Suppressor macrophage treated with lipopolysaccharide for 4 hours (primary cell): ENCODE results near the gene FRMPD2.

Experiments used
- DNase-seq: peaks from one replicate; pipeline ENCODE4 v3.0.0-alpha.2; 2020

FRMPD2 gene, protein sequence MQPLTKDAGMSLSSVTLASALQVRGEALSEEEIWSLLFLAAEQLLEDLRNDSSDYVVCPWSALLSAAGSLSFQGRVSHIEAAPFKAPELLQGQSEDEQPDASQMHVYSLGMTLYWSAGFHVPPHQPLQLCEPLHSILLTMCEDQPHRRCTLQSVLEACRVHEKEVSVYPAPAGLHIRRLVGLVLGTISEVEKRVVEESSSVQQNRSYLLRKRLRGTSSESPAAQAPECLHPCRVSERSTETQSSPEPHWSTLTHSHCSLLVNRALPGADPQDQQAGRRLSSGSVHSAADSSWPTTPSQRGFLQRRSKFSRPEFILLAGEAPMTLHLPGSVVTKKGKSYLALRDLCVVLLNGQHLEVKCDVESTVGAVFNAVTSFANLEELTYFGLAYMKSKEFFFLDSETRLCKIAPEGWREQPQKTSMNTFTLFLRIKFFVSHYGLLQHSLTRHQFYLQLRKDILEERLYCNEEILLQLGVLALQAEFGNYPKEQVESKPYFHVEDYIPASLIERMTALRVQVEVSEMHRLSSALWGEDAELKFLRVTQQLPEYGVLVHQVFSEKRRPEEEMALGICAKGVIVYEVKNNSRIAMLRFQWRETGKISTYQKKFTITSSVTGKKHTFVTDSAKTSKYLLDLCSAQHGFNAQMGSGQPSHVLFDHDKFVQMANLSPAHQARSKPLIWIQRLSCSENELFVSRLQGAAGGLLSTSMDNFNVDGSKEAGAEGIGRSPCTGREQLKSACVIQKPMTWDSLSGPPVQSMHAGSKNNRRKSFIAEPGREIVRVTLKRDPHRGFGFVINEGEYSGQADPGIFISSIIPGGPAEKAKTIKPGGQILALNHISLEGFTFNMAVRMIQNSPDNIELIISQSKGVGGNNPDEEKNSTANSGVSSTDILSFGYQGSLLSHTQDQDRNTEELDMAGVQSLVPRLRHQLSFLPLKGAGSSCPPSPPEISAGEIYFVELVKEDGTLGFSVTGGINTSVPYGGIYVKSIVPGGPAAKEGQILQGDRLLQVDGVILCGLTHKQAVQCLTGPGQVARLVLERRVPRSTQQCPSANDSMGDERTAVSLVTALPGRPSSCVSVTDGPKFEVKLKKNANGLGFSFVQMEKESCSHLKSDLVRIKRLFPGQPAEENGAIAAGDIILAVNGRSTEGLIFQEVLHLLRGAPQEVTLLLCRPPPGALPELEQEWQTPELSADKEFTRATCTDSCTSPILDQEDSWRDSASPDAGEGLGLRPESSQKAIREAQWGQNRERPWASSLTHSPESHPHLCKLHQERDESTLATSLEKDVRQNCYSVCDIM (N-terminal part only)

DNA sequence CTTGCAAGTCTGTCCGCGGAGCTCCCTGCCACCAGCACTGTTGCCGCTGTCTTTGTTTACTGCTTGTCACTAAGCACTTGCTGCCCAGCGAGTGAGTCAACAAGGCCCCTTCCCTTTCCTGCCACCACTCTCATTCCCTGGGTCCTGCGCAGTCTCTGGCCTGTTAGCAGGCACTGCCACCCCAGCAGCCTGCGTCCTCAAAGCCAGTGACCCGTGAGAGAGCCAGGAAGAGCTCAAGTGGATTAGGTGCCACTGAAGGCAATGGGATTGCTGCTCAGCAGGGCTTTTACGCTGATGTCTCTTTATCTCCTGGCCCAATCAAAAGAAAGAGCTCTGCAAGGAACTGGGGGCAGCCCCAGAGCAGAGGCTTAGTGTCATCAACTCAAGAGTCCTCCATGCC is at the start of gene FRMPD2:
TSS of gene FRMPD2 (minus strand) at position 61 of the 400 bp plus-strand sequence. CDS start 129 bp downstream, outside the sequence.
- DNase-seq: no peak

DNA sequence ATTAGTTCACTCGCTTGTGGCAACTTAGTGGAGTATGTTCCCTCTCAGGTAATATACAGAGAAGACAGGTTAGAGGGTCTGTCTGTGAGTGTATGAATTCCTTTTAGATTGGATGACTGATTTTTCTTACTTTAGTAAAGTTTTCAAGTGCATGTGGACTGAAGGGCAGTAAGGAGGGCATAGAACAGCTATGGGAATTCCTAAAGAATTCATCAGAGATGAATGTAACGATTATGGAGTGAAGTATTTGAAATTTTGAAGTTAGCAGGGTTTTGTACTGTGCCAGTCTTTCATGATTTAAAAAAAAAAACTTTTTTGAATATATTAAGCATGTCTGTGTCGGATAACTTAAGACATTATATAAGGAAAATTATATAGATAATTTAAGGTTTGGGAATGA is 47.5 kb upstream of the FRMPD2 start:
- no peak for DNase-seq

DNA sequence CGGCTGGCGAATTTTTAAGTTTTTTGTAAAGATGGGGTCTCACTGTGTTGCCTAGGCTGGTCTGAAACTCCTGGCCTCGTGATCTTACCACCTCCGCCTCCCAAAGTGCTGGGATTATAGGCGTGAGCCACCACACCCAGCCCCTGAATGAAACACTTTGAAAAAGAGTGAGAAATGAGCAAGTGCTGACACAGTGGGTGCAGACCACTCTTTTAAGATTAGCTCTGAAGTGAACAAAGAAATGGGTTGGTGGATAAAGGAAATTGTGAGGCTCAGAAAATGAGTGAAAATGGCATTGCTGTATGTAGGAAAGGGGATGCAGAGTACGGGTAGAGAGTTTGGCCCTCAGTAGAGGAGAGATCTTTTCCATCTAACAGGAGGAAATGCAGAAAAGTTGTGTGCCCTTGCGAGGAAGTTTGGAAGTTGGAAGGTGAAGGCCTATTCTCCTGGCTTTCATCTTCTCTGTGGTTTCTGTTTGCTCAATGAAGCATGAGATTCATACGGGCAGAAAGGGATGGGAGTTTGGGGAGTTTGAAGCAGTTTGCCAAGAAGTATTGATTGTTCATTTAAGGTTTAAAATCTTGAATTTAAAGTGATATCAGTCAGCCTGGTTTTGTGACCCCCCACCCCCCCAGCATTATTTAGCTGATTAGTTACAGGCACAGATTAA is 43.0 kb upstream of the FRMPD2 start:
- DNase-seq: no peak

DNA sequence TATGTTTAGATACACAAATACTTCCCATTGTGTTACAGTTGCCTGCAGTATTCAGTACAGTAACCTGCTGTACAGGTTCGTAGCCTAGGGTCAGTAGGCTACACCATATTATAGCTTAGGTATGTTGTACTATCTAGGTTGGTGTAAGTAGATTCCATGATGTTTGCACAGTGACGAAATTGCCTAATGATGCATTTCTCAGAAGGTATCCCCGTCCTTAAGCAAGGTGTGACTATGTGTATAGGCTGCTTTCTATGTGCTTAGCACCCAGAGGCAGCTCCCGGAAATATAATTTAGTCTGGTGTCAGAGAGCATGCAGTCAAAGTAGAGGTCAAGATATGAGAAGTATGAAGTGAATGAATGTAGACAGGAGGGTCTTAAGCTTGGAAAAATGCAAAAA is 41.7 kb upstream of the FRMPD2 start:
- DNase-seq: no peak

DNA sequence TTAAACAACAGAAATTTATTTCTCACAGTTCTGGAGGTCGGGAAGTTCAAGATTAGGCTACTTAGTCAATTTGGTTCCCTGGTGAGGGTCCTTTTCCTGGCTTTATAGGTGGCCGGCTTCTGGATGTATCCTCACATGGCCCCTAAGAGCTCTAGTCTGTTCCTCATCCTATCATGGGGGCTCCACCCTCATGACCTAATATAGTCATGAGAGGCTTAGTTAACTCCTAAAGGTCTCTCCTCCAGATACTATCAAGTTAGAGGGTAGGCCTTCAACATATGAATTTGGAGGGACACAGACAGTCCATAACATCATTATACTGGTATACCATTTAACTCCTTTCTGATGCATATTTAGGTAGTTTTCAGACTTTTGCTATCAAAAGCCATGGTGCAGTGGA is 39.6 kb upstream of the FRMPD2 start:
- peak; percentile 18 for DNase-seq

DNA sequence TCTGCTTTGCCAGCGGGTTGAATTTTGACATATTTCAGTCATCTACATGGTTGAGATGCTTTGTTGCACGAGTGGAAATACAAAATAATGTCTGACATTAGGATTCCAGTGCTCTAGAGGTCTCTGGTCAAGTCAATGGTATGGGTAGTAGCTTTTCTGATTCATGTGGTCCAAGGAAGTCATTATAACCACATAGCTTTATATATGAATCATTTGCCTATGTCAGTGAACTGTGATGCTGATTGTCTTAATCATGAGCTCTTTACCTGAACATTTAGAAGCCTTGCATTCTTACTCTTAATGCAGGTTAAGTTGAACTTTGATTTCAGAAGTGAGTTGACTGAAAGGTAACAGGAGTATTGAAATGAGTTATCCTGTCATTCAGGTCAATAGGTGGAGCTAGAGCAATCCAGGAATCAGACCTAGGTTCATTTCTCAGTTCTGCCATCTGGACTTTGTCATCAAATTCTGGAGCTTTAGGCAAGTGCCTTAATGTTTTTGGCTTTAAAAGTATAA is 35.3 kb upstream of the FRMPD2 start:
- no peak for DNase-seq

DNA sequence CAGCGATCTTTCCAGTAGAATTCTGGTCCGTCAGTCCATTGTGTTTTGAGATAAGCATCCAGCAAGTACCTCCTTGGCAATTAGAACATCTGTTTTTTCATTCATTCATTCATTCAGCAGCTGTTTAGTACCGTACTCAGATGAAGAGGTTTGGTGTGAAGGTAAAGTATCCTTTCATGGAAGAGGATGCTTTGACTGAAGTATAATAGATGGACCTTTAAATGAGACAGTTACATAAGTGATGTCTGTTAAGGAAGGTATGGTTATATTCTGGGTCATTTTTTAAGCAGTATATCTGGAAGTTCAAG is 33.2 kb upstream of the FRMPD2 start:
- DNase-seq: no peak

DNA sequence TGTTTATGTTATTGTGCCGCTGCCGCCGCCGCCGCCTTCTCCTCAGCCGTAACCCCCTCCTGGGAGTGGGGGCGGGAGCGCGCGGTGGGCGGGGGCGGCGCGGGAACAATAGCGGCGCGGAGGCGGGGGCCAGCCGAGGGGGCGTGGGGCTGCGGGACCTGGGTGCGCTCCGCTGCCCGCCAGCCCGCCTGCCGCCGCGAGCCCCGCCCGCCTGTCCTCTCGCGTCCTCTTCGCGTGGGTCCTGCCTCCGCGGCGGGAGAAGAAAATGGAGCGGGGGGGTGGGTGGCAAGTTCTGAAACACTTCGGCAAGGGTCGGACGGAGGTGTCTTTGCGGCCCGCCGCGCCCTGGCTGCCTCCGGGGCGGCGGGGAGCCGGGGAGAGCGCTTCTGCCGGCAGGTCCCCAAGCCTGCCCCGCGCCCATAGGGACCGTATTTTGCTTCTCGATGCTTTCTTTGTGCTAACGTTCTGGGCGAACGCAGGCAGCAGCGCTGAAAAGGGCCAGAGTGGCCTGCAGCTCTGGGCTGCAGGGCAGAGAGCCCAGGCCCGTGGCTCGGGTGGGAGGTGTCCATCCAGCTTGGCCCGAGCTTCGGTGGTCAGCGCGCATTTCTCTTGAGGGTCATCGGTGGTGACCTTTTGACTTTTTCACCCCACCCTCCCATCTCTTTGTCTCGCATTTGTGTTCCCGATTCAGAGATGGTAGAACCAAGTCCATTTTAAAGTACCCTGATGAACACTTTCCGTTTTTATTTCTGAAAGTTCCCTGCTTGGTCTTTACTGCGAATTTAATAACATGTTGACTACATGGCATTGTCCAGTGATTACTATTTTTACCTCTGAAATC is 32.6 kb upstream of the FRMPD2 start:
- DNase-seq: peak; percentile 55

DNA sequence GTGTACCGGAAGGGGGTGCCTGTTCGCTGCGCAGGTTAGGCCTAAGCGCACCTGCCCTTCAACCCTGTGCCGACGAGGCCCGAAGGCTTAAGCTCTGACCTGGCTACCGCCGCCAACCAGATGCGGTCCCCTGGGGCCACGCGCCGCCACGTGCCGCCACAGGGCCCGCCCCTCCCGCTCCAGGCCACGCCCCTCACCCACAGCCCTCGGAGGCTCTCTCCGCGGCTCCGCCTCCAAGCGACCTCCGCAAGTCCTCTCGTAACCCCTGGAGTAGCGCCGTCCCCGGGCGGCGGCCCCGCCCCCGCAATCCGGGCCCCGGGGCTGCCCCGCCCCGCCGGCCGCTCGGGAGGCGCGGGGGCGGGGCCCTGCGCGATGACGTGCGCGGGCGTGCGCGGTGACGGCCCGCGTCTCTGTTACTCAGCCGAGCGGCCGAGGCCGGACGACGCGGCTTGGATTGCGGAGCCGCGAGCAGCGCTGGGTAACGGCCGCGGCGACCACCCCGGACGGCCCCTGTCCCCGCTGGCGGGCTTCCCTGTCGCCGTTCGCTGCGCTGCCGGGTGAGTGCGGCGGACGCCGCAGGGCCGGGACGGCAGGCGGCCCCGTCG is 31.9 kb upstream of the FRMPD2 start, which contains the start of gene MAPK8:
TSS of gene MAPK8 (plus strand) at position 413 of the 605 bp plus-strand sequence. CDS start 94,984 bp downstream, outside the sequence.
- peak; percentile 97 for DNase-seq

DNA sequence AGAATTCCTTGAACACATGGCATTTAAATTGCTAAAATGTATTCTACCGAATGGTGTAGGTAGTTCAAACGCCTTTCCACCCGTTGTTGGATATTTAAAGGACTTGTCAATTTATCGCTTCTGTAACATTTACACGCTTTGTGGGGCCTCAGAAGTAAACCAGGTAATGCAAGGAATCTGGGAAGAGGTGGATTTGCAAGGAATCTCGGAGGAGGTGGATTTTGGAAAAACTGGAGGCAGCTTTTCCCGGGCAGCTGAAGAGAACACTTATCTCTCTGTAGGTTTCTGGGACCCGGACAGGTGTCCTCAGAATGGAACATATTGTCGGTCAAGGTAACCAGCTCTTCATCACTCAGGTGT is 31.4 kb upstream of the FRMPD2 start:
- DNase-seq: no peak

DNA sequence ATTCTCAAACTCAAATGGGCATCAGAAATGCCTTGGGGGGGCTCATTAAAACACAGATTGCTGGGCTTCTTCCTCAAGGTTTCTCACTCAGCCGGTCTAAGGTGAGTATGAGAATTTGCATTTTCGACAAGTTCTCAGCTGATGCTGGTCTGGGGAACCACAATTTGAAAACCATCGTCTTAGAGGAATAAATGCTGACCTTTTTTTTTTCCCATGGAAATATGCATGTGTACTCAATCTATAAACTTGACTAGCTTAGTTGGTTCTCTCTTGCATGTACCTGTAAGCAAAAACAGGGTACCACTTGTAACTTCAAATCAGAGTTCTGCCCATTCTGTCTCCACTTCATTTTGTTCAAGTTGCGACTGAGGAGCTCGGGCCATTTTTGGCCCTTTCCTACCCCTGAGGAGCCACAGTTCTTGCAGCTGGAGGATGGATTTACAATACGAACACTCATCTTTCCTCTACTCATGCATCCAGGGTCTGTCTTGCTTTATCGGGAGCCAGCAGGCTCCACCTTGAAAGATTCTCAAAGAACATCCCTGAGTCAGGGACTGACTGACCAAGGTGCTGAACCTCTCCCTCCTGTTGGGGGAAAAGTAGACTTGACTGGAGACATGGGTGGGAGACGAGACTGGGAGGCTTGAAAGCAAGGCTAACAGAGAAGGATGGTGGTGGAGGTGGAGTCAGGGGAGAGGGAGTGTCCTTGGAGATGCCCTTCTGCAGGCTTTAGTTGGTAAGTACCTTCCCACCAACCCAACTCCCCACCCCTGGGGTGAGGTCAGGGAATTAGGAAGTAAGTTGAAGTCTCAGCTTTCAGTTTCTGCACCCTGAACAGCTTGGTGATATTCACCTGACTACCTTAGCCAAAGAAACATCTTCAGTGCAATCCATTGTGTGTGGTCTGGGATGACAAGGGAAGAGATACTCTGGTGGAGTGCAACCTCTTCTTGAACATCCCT is 28.3 kb upstream of the FRMPD2 start:
- DNase-seq: no peak

DNA sequence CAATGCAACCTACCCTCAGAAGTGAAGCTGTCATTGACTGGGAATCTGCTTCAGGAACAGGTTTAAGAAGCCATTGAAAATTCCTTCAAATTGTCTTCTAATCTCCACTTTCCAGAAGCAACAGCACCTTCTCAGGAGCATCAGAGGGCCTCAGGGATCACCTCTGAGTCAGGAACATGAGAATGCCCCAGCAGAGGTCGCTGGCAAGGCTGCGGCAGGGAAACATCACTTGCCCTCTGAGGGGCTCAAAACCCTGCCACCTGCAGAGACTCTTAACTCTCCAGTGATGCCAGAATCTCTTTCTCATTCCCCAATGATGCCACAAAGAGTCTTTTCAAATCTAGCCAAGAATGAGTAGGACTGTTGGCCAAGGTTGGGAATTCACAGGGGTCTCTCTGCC is 26.1 kb upstream of the FRMPD2 start:
- no peak for DNase-seq

DNA sequence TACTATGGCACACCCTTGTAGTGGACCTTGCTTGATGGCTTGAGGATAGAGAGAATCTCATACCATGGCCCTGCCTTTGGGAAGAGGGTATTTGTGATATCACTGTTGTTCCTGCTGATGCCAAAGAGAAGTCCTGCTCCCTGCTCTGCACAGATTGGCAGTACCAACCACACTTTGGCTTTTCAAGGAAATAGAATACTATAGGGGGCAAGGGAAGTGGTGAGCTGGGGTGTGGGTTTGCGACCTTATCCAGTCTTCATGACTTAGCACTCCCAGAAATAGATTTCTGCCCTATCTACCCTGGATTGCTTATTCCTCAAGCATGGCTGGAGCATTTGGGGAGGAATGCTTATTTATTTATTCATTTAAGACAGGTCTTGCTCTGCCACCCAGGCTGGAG is 25.2 kb upstream of the FRMPD2 start:
- no peak for DNase-seq

DNA sequence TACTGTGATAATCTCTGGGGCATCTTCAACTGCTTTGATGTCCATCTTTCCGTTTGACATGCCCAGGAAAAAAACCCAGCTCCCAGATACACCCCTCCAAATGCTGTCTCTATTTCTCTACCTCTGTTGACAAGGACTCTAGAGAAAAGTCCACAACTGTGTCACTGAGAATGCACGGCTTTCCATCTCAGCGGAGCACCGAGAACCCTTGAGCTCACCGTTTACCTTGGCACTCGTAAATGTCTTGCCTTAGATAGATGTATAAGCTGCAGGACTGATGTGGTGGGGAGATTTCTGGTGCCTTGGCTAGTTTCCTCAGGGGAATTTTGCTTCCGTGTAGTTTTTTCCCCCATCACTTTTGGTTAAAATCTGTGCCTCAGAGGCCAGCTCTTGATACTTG is 24.6 kb upstream of the FRMPD2 start:
- no peak for DNase-seq

DNA sequence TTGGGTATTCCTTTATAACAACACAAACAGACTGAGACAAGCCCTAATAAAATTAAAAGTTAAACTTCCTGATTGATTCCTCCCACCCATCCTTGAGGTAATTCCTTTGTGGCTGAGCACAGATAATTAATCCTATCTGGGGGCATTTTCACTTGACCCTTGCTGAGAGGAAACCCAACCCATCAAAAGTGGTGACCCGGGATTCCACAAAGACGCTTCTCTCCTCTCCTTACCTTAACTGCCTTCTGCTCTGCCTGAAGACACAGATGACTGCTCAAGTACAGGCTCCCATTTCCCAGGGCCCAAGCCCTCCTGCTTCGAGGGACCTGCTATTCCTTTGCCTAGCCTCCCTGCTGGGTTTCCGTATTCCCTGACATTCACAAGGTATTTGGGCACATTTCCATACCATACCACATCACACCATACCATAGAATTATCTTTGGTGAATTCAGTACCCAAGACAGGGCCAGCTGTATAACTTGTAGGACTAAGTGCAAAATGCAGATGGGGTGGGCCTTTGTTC is 22.1 kb upstream of the FRMPD2 start:
- DNase-seq: no peak

DNA sequence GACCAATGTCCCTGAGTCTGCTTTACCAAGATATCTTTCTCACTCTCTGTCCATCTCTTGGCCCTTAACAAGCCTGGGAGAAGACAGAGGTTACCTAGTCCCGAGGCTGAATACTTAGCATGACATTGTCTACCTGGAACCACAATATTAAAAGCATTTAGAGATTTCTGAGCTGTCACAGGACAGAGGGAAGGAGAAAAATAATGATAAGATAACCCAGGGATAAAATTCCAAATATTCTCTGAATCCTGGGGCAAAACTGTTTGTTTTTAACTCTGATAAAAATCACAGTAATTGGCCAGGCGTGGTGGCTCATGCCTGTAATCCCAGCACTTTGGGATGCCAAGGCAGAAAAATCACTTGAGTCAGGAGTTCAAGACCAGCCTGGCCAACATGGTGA is 19.9 kb upstream of the FRMPD2 start:
- no peak for DNase-seq

DNA sequence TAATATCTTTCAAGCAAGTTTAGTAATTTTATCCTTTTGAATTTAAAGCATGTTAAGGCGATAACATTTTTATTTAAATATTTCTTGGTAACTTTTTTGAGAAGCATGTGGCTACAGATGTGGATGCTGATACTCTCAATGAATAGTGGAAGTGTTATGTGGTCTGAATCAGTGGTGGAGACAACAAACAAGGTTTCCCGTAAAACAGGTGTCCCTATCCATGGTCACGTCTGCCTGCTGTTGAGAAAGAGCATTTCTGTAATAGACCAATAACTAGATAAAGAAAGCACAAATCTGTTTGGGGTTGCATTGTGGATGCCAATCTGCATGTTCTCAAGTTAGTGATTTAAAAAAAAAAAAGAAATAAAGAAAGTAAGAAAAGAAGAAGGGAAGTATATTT is 18.1 kb upstream of the FRMPD2 start:
- DNase-seq: no peak

DNA sequence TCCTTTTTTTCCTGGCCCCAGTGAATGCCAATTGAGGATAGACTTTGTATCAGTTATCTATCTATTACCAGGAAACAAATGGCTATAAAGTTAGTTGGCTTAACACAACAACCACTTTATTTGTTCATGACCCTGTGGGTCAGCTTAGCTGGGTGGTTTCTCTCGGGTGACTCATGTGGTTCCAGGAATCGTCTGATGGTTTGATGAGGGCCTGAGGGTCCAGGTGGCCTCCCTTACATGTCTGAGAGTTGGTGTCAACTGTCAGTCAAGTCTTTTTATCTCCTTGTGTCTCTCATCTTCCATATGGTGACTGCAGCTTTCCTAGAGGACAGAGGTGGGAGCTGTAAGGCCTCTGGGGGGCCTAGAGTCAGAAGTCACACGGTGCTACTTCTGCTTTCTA is 16.7 kb upstream of the FRMPD2 start:
- DNase-seq: no peak

DNA sequence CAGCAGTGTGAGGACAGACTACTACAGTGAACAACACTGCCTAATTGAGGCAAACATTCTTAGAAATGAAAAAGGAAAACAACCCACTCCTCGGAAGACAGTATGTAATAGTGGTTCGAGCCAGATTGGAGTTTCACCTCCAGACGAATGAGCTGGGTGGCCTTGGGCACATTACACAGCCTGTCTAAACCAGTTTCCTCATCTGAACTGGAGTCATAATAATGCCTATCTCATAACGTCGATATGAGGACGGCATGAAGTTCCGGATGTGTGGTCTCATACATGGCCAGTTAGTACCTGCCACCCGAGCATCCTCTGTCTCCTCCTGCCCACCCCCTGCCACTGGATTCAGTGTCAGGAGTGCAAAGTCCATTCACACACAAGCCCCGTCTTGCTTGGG is 15.8 kb upstream of the FRMPD2 start:
- no peak for DNase-seq
